Skin epidermis (tissue), 12 donors: ENCODE results near the gene OPTC.
A peak's percentile ranks its signal among the peaks of the same experiment; 100 is the strongest.
"Not testable (repeated sequence)": the region's sequence is repeated elsewhere in the genome, so short reads cannot be mapped to it uniquely, and the experiment has no call there.

Experiments used
- H3K27ac ChIP-seq, 21 experiments: fragments of 200-600 bp; sonication (generic) in 11 of 21; one replicate each; pipeline ENCODE4 v1.5.0; 2020; ENCODE audit warnings: mild to moderate bottlenecking in 3 of 21, inconsistent platforms in 2 of 21, moderate library complexity in 2 of 21
- H3K4me3 ChIP-seq, 7 experiments: fragments of 200-600 bp; sonication (generic) in 2 of 7; one replicate each; pipeline ENCODE4 v1.5.0; 2020; ENCODE audit warnings: inconsistent platforms in 2 of 7, mild to moderate bottlenecking in 2 of 7, moderate library complexity in 1 of 7

OPTC gene

DNA sequence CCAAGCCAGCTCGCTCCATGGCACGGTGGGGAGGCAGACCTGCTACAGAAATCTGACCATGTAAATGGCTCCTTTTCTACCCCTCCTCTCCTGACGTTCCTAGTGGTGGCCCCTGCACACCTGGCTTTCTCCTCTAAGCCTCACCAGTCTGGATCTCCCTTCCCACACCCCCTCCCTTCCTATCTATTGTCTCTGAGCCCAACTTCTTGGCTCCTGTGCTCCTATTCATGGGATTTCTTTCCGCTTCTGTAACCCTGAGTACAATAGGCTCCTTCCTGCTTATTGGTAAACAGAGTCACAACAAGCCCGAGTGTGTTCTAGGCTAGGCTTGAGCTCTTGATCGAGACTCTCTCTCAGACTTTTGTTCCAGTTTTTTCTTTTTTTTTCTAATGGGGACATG lies 17.6 kb downstream of the OPTC start:
- peak overlapping the region in 8 of 21 experiments; percentile 2 to 83 (median 73) for H3K27ac ChIP-seq
- no peak overlapping the region for H3K4me3 ChIP-seq

DNA sequence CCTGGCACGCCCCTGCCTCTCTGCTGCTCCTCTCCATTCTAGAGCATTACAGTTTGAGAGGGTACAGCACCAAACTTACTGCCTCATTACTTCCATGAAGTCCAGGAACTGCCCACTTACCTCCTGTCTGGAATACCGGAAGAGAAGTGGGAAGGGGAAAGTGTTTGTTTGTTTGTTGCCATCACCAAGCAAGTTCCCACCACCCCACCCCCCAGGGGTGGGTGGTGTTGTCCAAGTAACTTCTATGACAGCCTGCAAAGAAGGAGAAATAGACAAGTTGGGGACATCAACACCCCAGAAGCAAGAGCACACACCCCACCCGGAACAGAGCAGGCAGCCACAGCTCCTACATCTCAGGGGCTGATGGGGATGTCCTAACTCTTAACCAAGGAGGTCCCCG lies 18.0 kb downstream of the OPTC start:
- Histone ChIP-seq H3K27ac (peak overlapping the region in 16 of 21 experiments; percentile 2 to 83 (median 75)), H3K4me3 (no peak overlapping the region)

DNA sequence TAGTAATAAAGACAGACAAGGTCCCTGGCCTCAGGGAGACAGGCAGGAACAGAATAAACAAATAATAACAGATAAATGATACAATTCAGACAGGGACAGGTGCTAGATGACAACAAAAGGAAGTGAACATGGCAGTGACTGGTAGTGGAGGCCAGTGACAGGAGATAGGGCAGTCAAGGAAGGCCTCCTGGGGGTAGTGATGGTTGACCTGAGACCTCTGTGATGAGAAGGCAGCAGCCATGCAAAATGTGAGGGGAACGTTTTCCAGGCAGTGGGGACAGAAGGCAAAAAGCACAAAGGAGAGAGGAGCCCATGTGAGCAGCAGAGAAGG lies 18.5 kb downstream of the OPTC start:
- peak overlapping the region in 18 of 21 experiments; percentile 50 to 83 (median 72) for H3K27ac ChIP-seq
- H3K4me3 ChIP-seq = no peak overlapping the region

DNA sequence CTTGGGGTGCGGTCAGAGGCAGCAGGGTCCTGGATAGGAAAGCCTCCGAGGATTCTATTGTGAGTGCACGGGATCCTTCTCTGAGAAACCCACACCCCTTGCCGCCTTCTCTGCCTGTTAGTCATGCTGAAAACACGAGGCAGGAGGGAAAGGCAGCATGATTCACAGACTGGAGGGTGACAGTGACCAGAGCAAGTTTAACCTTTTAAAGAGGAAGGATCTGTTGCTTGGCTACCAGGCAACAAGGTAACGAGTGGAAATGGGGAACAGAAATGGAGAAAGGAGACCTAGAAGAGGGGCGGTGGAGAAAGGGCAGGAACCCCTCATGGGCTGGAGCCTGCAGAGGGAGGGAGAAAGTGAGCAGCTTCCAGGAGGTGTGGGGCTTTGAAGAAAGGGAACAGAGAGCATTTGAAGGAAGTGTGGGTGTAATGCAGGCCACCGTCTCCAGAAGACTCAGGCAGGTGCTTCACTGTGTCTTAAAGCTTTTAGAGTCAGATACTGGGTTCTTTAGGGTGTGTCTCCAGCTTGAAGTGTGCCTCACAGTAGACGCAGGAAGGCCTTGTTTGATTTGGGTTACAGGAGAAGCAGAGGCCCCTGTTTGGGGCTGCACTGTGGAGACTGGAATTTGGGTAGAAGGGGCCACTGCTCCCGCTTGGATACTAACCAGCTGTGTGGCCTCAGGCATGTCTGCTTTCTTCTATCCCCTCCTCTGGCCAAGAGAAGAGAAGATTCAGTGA lies 19.1 kb downstream of the OPTC start:
- Histone ChIP-seq H3K4me3 (no peak overlapping the region), H3K27ac (peak overlapping the region in 19 of 21 experiments; percentile 48 to 83 (median 70))

DNA sequence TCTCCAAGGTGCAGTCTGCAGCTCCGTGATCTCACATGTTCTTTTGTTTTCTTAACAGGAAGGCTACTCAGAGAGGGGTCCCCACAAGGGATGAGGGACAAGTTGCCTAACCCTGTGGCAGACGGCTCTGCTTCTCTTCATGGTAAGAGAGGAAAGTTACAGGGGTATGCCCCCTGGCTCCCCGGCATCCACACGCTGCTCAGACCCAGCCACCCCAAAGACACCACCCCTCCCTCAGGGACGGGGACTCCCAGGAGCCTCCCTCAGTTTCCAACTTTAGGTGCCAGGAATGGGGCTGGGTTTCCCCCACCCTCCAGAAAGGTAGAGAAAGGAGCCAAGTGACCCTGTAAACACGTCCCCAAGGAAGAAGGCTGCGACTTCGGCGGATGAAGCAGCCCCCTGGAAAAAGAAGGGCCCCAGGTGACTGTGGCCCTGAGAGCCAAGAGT lies 19.7 kb downstream of the OPTC start:
- no peak overlapping the region for H3K4me3 ChIP-seq
- H3K27ac ChIP-seq = peak overlapping the region in 19 of 21 experiments; percentile 30 to 83 (median 70)

DNA sequence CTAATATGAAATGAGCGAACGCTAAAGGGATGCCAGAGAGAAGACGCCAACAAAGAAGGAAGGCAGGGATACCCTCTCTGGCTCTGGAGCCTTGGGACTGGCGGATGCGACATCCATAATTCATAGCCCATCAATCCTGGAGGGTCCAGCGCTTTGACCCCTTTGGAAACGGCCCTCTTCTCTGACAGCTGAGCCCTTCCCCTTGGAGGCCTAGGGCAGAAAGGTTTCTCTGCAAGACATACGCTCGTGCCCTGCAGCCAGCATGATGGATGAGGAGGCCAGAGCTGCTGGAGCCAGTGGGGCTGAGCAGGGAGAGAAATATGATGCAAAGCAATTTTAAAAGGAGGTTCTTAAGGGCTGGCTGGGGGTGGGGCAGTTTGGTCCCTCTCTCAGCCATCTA lies 22.2 kb downstream of the OPTC start:
- no peak overlapping the region for H3K4me3 ChIP-seq
- no peak overlapping the region for H3K27ac ChIP-seq

DNA sequence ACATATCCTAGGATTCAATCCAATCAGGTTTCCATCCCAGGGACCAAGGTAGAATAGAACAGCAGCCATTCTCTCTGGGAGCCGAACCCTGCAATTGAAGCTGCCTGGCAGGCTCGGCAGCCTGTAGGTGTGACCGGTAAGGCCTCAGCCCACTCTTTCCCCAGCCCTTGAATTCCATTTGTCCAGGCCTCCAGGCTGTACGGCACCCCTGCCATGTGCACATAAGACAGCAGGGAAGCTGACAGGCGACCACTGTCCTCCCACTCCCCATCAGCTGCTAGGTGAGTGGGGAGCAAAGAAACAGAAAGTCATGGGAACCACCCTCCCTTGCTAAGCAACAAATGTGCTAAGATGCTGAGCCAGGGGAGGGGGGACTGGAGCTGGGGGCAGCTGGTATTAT lies 23.0 kb downstream of the OPTC start:
- Histone ChIP-seq H3K4me3 (no peak overlapping the region), H3K27ac (peak overlapping the region in 4 of 21 experiments; percentile 16 to 60 (median 30))

DNA sequence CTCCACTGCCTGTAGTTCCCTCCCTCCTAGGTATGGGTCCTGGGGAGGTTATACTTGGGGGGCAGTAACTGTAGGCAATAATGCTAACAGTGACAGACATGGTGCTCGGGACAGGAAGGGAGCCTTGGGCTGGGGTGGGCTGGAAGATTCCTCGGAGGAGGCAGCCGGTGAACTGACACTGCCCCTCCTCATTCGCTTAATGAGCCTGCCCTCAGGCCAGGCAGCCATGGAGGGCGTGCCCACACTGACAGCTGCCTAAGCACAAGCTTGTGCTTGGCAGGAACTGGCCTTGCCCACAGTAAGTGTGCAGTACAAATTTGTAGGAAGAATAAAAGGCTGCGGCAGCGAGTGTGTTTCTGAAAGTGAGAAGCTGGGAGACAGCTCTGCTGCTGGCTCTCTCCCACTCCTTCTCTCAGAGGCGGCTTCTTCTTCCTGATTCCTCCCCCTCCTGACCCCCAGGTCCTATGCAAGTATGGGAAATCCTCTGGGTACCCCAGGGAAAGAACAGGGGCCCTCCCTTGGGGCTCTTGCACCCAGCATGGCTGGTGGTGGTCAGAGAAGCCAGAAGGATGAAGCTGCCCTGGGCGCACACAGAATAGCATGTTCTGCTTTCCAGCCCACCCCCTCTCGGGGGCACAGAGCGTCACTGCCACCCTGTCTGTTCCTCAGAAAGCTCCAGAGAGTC lies 23.6 kb downstream of the OPTC start:
- Histone ChIP-seq H3K27ac (peak overlapping the region in 5 of 21 experiments; percentile 16 to 60 (median 39)), H3K4me3 (no peak overlapping the region)

DNA sequence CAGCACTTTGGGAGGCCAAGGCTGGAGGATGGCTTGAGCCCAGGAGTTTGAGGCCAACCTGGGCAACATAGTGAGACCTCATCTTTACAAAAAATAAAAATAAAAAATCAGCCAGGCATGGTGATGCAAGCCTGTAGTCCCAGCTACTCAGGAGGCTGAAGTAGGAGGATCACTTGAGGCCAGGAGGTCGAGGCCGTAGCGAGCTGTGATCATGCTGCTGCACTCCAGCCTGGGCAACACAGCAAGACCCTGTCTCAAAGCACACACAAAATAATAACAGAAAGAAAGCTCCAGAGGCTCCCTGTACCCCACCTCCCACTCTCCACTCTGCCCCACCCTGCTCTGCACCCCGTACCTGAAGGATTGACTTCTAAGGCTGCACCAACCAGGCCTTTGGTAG lies 24.2 kb downstream of the OPTC start:
- peak overlapping the region in 2 of 21 experiments; percentile 44 to 47 for H3K27ac ChIP-seq
- H3K4me3 ChIP-seq = not testable (repeated sequence)

DNA sequence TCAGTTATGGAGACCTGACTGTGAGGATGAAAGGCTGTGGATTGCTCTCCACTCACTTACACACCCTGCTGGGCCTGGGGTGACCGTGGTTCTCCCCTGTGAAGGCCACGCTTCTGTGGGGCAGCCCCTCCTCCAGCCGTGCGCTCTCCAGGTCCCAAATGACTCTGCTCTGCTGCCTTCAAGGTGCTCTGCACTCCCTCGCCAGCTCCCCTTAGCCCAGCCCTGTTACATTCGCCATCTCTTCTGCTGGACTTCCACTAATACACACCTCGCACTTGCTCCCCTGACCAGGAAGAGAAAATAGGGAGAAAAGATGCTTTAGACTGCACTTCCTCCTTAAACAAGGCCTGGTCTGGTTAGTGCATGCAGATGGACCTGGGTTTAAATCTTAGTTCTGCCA lies 24.6 kb downstream of the OPTC start:
- Histone ChIP-seq H3K27ac (peak overlapping the region in 1 of 21 experiments; percentile 47), H3K4me3 (no peak overlapping the region)

DNA sequence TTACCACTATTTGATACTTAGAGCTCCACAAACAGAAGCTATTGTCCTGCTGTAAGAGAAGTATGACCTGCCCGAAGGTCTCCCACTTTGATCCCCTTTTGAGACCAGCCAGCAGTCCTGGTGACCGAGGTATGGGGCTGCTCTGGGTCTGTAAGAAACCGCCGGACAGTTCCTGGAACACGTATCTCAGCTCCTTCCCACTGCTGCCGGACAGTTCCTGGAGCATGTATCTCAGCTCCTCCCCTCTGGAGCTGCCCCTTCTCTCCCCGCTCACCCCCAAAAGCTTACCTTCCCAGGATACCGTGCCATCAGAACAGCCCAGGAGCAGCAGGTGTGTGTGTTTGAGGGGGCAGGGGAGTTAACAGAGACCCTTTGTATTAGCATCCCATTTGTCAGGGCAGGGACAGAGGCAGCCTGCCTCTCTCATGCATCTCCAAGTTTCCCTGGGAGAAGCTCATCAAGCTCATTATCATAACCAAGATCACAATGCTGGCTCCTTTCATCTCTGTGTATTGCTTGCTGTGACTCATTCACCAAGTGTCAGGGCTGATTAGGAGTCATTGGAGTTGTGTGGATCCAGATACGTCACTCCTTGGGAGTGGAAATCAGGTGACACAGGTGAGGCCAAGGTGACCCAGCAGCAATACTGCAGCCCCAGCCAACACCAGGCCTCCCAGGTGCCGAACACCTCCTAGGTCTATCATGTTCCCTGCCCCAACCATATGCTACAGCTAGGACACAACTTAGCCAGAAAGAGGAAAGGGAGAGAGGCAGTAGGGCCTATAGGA lies 25.3 kb downstream of the OPTC start:
- Histone ChIP-seq H3K4me3 (no peak overlapping the region), H3K27ac (peak overlapping the region in 10 of 21 experiments; percentile 2 to 70 (median 44))

DNA sequence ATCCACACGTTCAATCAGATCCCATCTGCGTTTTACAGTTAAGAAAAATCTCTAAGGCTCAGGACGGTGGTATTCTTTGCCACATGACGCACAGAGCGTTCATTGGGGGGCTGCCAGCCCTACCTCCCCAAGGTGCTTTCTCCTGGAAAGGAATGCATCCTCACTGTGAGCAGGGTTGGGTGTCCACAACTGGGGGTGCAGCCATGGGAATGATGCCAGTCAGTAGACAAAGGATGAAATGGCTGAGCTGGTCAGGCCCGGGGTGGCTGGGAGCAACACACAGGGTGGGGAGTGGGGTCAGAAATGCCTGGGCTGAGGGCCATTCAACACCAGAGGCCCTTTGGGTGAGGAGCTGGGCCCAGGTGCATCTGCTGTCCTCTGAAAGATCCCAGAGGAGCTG lies 25.9 kb downstream of the OPTC start:
- H3K4me3 ChIP-seq = no peak overlapping the region
- peak overlapping the region in 10 of 21 experiments; percentile 2 to 70 (median 44) for H3K27ac ChIP-seq

DNA sequence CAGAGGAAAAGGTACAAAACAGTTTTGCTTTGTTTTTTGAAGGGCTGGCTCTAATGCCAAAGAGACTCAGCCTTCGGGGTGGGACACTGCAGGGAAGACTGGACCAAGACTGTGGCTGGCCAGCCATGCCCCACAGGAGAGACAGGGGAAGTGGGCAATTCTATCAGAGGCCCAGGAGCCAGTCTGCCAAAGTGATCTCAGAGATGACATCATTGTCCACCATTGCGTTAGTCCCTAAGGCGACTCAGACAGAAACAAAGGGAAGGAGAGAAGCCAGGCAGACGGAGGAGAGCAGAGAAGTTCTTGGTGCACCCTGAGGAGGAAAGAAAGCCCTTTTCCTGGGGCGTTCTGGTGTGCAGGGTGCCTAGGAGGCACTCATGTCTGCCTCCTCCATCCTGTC lies 26.4 kb downstream of the OPTC start:
- peak overlapping the region in 8 of 21 experiments; percentile 28 to 70 (median 42) for H3K27ac ChIP-seq

DNA sequence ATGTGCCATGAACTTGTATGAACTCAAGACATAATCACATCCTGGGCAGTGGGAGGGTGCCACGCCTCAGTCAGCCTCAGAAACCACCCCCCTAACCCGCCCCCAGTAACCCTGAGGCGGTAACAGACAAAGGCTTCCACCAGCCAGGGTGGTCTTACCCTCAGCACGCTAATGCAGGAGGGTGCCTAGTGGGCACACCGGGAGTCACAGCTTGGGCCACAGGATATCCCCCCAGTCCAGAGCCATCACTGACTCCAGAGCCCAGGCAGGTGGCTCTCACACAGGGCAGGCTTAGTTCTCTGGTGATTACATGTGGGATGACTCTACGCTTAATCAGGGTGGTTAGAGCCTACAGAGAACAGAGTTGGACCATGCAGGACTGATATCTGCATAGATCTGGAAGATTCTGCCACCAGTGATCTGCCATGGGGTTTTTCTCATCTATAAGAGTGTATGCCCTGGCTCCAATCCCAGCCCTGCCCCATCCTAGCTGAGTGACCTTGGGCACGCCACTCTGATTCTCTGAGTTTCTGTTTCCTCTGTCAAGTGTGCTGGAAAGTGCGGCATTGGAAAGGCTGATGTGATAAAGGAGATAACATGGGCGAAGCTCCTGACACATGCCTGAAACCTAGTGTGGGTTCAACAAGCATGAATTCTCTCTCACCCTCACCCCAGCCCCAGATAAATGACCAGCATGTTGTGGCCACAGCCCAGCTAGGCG lies 27.3 kb downstream of the OPTC start:
- H3K27ac ChIP-seq = peak overlapping the region in 5 of 21 experiments; percentile 7 to 65 (median 36)
- H3K4me3 ChIP-seq = no peak overlapping the region

More for the DNA sequence above, 26.4 kb downstream of the OPTC start:
- no peak overlapping the region for H3K4me3 ChIP-seq

DNA sequence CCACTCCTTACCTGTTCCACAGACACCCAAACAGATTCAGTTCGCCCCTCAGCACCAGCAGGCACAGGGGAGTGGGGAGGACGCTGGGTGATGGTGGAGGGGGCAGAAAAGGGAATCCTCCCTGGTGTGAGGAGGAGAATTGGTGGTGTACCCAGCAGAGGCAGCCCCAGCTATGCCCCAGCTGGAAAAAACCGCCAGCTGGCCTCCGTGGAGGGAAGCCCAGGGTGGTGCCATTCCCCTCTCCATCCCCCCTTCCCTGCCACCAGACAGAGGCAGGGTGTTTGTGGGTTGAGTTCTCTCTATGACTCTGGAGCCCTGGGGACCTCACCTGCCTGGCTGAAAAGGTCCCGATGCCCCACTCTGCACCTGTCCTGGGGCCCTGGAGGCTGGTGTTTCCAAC lies 27.9 kb downstream of the OPTC start:
- H3K4me3 ChIP-seq = no peak overlapping the region

DNA sequence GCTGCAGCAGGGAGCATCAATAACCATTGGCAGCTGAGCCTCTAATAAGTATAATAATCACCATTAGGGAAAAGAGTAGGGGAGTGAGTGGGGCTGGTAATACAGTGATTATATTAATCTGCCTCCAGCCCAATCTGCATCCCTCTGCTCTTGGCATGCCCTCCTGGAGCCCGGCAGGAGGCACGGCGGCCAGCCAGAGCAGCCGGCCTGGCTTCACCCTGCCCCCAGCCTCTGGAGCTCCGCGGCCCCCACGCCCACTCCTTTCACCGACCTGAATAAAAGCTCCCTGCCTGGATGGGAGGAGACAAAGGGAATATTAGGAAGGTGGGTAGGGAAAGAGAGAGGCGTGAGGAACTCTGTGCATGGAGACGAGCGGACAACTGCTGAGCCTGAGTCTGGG lies 28.3 kb downstream of the OPTC start:
- peak overlapping the region in 1 of 21 experiments; percentile 65 for H3K27ac ChIP-seq
- no peak overlapping the region for H3K4me3 ChIP-seq

More for the DNA sequence above, 27.9 kb downstream of the OPTC start:
- peak overlapping the region in 1 of 21 experiments; percentile 65 for H3K27ac ChIP-seq

DNA sequence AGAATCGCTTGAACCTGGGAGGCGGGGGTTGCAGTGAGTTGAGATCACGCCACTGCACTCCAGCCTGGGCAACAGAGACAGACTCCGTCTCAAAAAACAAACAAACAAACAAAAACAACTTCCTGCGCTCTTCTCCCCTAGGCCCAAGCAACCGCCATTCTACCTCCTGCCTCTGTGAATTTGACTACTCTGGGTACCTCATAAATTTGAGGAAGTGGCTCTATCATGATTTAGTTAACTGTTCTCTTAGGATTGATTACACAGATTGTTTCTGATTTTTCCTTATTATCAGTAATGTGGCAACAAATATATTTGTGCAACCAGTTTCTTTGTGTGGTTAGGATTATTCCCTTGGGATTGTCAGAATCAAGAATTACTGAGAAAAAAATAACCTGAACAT lies 29.7 kb downstream of the OPTC start:
- Histone ChIP-seq H3K27ac (peak overlapping the region in 1 of 21 experiments; percentile 24), H3K4me3 (no peak overlapping the region)

DNA sequence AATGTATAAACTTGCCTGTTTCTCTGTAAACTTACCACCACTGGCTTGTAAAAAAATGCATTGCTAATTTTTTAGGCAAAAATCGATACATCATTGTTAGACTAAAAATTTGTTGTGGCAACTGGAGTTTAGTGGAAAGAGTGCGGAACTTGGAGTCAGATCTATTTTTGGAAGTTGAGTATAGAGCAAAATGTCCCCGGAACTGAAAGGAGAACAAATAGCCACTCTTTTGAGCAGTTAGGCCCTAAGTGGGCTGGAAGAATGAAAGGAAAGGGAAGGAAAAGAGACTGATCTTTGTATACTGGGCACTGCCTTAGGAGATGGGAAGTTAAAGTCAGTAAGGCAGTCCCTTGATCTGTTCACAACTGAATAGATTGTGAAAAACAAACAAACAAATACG lies 30.2 kb downstream of the OPTC start:
- no peak overlapping the region for H3K4me3 ChIP-seq

DNA sequence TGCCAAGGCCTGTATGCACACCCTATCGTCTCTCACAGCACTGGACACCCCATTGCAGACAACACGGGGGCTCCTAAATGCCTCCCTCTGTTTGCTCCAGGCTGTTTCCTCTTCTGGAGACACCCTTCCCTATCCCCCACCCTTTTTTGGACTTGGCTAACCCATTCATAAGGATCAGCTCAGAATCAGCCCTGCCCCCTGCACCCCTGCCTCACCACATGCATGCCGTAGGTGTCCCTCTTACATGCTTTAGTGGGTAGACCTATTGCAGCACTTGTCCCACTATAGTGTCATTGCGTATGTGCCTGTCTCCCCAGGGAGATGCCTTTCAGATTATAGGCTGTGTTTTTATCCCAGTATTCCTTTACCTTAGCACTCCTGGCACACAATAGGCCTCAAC lies 30.9 kb downstream of the OPTC start:
- H3K4me3 ChIP-seq = no peak overlapping the region
- no peak overlapping the region for H3K27ac ChIP-seq

More for the DNA sequence above, 30.2 kb downstream of the OPTC start:
- no peak overlapping the region for H3K27ac ChIP-seq

DNA sequence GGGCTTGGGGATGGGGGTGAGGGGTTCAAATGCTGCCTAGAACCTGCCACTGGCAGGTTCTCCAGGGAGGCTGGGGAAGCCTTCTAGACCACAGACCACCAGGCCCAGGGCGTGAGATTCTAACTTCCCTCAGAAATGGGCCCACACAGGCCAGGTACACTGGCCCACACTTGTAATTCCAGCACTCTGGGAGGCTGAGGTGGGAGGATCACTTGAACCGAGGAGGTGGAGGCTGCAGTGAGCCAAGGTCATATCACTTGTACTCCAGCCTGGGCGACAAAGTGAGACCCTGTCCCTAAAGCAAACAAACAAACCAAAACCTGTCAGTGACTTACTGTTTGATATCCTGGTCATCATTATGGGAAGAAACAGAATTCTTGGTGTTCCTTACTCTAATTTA lies 31.7 kb downstream of the OPTC start:
- no peak overlapping the region for H3K4me3 ChIP-seq
- peak overlapping the region in 3 of 21 experiments; percentile 6 to 47 (median 11) for H3K27ac ChIP-seq
